HEK293T (cell line): ENCODE data around the gene GNAQ.

Experiments
- CTCF ChIA-PET: fragments of 350-600 bp; formaldehyde crosslinking; extraction: SDS; loops from one replicate; lab custom pipeline; 2021; ENCODE audit warnings: antibody characterized with exemption, inconsistent platforms; lab: Yijun Ruan, JAX
- POLR2A ChIA-PET: fragments of 350-600 bp; formaldehyde crosslinking; extraction: SDS; loops from one replicate; lab custom pipeline; 2020; ENCODE audit warnings: antibody characterized with exemption, inconsistent platforms; lab: Yijun Ruan, JAX
- DNase-seq: peaks from one replicate; pipeline ENCODE4 v3.0.0; 2012; ENCODE audit warnings: mixed read lengths; ENCODE audit errors: extremely low spot score
- ARNT ChIP-seq: fragments of 450-650 bp; IDR thresholded peaks from 2 replicates; pipeline ENCODE4 v1.6.1; 2017; ENCODE audit warnings: mild to moderate bottlenecking
- BHLHE40 ChIP-seq: fragments of 450-650 bp; IDR thresholded peaks from 2 replicates; pipeline ENCODE4 v1.6.1; 2016; ENCODE audit warnings: mild to moderate bottlenecking, moderate library complexity, borderline replicate concordance
- CTBP1 ChIP-seq: fragments of 450-650 bp; IDR thresholded peaks from 2 replicates; pipeline ENCODE4 v1.6.1; 2016; ENCODE audit warnings: borderline replicate concordance
- ELF4 ChIP-seq: fragments of 450-650 bp; IDR thresholded peaks from 2 replicates; pipeline ENCODE4 v1.6.1; 2017; ENCODE audit warnings: antibody characterized with exemption
- FOXA1 ChIP-seq: fragments of 450-650 bp; IDR thresholded peaks from 2 replicates; pipeline ENCODE4 v1.6.1; 2016; ENCODE audit warnings: mild to moderate bottlenecking
- FOXK2 ChIP-seq: fragments of 450-650 bp; IDR thresholded peaks from 2 replicates; pipeline ENCODE4 v1.6.1; 2016; ENCODE audit warnings: mild to moderate bottlenecking
- FOXM1 ChIP-seq: fragments of 450-650 bp; IDR thresholded peaks from 2 replicates; pipeline ENCODE4 v1.6.1; 2017; ENCODE audit warnings: mild to moderate bottlenecking, borderline replicate concordance
- HDGF ChIP-seq: fragments of 450-650 bp; IDR thresholded peaks from 2 replicates; pipeline ENCODE4 v1.6.1; 2017; ENCODE audit warnings: antibody characterized with exemption, borderline replicate concordance
- L3MBTL2 ChIP-seq: fragments of 450-650 bp; conservative IDR thresholded peaks from 2 replicates; pipeline ENCODE4 v1.6.1; 2016; ENCODE audit warnings: mild to moderate bottlenecking
- LEF1 ChIP-seq: fragments of 450-650 bp; IDR thresholded peaks from 2 replicates; pipeline ENCODE4 v1.6.1; 2017; ENCODE audit warnings: mild to moderate bottlenecking, borderline replicate concordance
- NFRKB ChIP-seq: fragments of 450-650 bp; IDR thresholded peaks from 2 replicates; pipeline ENCODE4 v1.6.1; 2016; ENCODE audit warnings: mild to moderate bottlenecking, moderate library complexity
- SP1 ChIP-seq: fragments of 450-650 bp; IDR thresholded peaks from 2 replicates; pipeline ENCODE4 v1.6.1; 2017
- SUZ12 ChIP-seq: fragments of 450-650 bp; IDR thresholded peaks from 2 replicates; pipeline ENCODE4 v1.6.1; 2016; ENCODE audit warnings: mild to moderate bottlenecking
- TARDBP ChIP-seq: fragments of 450-650 bp; IDR thresholded peaks from 2 replicates; pipeline ENCODE4 v1.6.1; 2016
- ZNF384 ChIP-seq: fragments of 450-650 bp; IDR thresholded peaks from 2 replicates; pipeline ENCODE4 v1.6.1; 2016
- TF ChIP-seq, protein P1 (sequence below): fragments of 450-650 bp; IDR thresholded peaks from 2 replicates; pipeline ENCODE4 v1.6.1; 2016

The GNAQ gene

DNA sequence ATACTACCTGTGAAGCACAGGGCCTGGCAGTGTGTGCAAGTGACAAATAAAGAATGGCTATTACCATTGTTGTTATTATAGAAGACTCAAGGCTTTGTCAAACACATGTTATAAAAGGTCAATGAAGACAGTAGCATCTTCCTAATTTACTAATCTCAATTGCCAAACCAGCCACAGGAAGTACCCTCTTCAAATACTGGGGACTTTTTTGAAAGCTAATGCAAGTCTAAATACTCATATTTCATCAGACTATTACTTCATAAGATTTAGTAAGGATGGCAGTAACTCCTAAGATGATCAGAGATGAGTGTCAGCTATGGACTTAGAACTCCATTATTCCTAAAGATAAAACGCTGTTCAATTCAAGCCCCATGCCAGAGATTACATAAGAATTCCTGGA is 43.0 kb downstream of the GNAQ start:
- DNase-seq, result no peak
- CTCF ChIA-PET, result interaction anchor here (1.2 kb wide), 1 partner anchor 11 kb away, joined by 3 read pairs; no protein-coding TSS in a partner anchor
- TF ChIP-seq ARNT (no peak), LEF1 (no peak), CTBP1 (no peak), SUZ12 (no peak), FOXA1 (no peak), NFRKB (no peak), ZNF384 (no peak), FOXM1 (no peak)
- TF ChIP-seq, protein P1, sequence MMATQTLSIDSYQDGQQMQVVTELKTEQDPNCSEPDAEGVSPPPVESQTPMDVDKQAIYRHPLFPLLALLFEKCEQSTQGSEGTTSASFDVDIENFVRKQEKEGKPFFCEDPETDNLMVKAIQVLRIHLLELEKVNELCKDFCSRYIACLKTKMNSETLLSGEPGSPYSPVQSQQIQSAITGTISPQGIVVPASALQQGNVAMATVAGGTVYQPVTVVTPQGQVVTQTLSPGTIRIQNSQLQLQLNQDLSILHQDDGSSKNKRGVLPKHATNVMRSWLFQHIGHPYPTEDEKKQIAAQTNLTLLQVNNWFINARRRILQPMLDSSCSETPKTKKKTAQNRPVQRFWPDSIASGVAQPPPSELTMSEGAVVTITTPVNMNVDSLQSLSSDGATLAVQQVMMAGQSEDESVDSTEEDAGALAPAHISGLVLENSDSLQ, result no peak
- POLR2A ChIA-PET, result no interaction called here

DNA sequence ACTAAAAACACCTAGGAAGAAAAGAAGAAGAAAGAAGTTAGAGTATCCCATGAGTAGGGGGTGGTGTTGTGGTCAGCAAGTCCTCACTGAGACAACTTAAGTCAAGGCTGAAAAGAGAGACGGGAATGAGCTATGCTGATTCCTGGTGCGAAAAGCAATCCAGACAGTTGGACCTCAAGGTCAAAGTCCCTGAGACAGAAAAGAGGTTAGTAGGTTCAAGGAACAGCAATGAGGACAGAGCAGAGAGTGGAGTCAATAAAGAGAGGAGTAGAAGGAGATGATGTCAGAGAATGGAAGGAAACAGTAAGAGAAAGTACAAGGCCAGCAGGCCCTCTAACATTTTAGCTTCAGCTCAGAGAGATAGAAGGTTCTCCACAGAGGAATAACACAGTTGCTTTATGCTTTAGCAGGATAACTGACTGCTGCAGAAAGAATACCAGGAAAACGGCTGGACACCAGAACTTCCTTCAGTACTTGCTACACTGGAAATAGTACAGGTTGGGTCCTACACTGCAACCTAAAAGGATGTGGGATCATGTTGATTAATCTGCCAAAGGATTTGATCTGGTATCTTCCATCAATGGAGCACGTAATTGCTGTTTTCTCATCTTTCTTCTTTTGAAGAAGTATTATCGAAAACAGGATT is 43.6 kb downstream of the GNAQ start:
- DNase-seq, result no peak
- CTCF ChIA-PET, result interaction anchor here (1.2 kb wide), 1 partner anchor 11 kb away, joined by 3 read pairs; no protein-coding TSS in a partner anchor
- TF ChIP-seq SUZ12 (no peak), HDGF (no peak), LEF1 (no peak)
- POLR2A ChIA-PET, result no interaction called here

DNA sequence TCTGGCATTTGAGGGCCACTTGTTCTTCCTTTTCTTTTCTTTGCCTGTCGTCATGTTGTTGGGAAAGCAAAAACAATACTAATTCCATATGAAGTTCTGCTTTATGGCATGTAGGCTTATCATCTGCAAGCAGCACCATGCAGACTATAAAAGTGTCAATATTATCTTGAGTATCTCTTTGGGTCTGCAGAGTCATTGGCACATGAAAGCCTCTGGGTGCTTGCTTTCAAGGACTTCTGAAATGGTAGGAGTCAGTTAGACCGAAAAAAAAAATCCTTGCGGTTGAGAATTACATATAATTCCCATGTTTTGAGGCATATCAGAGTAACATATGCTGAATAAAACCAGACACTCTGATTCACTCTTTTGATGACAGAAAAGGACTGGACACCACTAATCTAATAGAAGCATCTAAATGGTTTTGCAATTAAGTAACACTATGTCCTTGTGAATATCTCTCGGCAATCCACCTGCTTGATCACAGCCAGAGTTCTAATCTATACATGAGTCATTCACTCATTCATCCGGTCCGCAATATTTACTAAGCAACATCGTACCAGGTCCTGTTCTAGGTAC is 44.4 kb downstream of the GNAQ start:
- TF ChIP-seq ARNT, result no peak
- no peak for TF ChIP-seq SUZ12
- no peak for TF ChIP-seq ELF4
- no peak for TF ChIP-seq L3MBTL2
- no peak for TF ChIP-seq BHLHE40
- TF ChIP-seq FOXA1, result no peak
- ChIA-PET CTCF (no interaction called here), POLR2A (no interaction called here)
- no peak for DNase-seq

DNA sequence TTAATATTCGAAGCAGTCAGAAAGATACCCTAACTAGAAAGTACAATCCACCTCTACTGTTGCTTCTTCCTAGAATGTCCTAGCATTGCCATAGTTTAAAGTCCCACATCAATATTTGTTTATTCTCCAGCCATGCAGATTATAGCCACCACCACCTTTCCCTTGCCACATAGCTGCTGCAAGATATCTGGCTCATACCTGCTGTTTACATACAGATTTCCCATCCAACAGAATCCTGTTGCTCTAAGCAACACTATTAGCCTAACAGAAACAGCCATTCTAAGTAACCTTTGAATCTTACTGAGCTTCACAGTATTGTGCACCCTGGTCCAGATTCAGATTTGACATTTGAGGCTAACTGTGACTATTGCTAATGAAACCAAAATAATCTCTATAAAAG is 45.6 kb downstream of the GNAQ start:
- ChIA-PET CTCF (interaction anchor here (0.6 kb wide), 1 partner anchor 9 kb away, joined by 3 read pairs; no protein-coding TSS in a partner anchor), POLR2A (interaction anchor here (0.6 kb wide), 1 partner anchor 39 kb away, joined by 3 read pairs; no protein-coding TSS in a partner anchor)
- no peak for DNase-seq
- TF ChIP-seq ARNT, result no peak
- TF ChIP-seq SP1, result no peak
- TF ChIP-seq TARDBP, result no peak

DNA sequence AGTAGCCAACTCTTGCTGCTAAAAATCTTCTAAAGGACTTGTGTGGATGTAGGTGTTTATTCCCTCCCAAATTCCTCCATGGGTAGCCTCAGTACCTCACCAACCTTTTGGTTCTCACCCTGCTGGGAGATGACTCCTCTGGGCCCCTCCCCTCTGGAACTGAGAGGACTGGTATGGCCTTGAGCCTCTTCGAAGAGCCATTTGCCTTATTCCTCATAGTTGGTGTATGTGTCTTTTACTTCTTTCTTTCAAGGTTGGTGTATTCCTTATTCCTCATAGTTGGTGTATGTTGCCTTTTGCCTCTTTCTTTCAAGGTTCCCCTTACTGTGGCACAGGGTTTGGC is 48.3 kb downstream of the GNAQ start:
- ChIA-PET CTCF (no interaction called here), POLR2A (no interaction called here)
- TF ChIP-seq FOXM1 (no peak), ARNT (no peak), FOXA1 (no peak), L3MBTL2 (no peak), TARDBP (no peak), NFRKB (no peak), SUZ12 (no peak), CTBP1 (no peak), LEF1 (no peak)
- DNase-seq, result no peak

DNA sequence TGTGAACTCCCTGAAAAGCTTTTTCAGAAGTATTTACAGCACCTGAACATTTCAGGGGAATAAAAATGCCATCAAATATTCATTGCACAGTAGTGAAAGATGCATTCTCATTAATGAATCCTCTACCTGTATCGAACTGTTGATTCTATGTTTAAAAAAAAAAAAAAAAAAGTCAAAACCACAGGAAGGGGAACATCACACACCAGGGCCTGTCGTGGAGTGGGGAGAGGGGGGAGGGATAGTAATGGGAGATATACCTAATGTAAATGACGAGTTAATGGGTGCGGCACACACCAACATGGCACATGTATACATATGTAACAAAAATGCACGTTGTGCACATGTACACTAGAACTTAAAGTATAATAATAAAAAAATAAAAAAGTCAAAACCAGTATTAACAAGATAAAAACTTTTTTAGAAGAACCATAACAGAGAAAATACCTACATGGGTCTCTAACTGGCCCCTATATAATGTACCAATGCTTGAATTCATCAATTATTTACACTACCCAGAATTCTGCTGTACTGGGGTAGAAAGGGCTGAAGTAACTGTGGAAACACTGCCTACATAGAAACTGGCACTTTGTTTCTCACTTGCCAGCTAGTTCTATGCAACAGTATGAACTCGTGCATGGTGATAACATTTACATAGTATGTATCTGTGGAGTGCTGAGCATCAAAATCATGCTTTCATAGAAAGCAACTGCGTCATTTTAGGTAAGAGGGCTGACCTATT is 48.9 kb downstream of the GNAQ start:
- POLR2A ChIA-PET, result no interaction called here
- no peak for DNase-seq
- CTCF ChIA-PET, result no interaction called here
- TF ChIP-seq ZNF384, result no peak
- TF ChIP-seq BHLHE40, result no peak
- TF ChIP-seq SP1, result no peak
- TF ChIP-seq ELF4, result no peak
- no peak for TF ChIP-seq CTBP1
- no peak for TF ChIP-seq NFRKB
- TF ChIP-seq LEF1, result no peak
- no peak for TF ChIP-seq SUZ12
- no peak for TF ChIP-seq FOXK2
- no peak for TF ChIP-seq ARNT
- TF ChIP-seq HDGF, result no peak
- no peak for TF ChIP-seq FOXA1
- no peak for TF ChIP-seq TARDBP
- TF ChIP-seq FOXM1, result no peak
- TF ChIP-seq, protein P1, result no peak
- TF ChIP-seq L3MBTL2, result no peak

DNA sequence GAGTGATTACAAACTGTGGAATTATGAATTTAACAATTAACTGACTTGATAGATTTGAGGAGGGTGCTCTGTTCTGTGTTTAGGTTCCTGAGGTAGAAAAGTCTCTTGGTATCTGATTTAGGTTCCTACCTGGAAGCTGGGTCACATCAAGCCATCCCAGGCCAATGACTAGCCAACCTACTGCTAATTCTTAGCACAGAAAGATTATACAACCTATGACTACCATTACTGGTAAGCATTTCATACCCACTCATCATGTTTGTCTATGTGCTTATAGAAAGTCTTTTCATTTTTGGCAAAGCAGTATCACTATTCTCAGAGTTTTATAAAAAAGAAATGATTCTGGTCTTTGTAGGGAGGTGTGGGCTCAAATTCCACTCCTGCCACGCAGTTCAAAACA is 49.7 kb downstream of the GNAQ start:
- POLR2A ChIA-PET, result no interaction called here
- TF ChIP-seq ARNT (no peak), LEF1 (no peak), FOXK2 (no peak), HDGF (no peak), TARDBP (no peak), SUZ12 (no peak), SP1 (no peak), CTBP1 (no peak), L3MBTL2 (no peak), ELF4 (no peak), ZNF384 (no peak), FOXA1 (no peak), NFRKB (no peak), BHLHE40 (no peak), FOXM1 (no peak)
- TF ChIP-seq, protein P1, result no peak

More for the DNA sequence above, 49.7 kb downstream of the GNAQ start:
- no peak for DNase-seq
- CTCF ChIA-PET, result interaction anchor here (0.6 kb wide), 1 partner anchor 241 kb away, joined by 3 read pairs; no protein-coding TSS in a partner anchor
